Smooth muscle cell (in vitro differentiated cells): ENCODE data around the gene PRPF8. TPM values are rescaled to one million over a fixed set of nuclear protein-coding genes. Genes with fewer than 3 reads are reported as not detected.

Experiments
- DNase-seq: peaks from one replicate; lab custom pipeline; 2025; ENCODE audit not compliant: unreplicated experiment; lab: John Stamatoyannopoulos, UW
- H2AFZ ChIP-seq: fragments of 200-600 bp; sonication (generic); 2 replicates; pipeline ENCODE4 v1.6.0; 2016; ENCODE audit warnings: antibody characterized with exemption, low read depth, mild to moderate bottlenecking
- H3F3A ChIP-seq: fragments of 200-600 bp; sonication (generic); 2 replicates; pipeline ENCODE4 v1.6.0; 2017; ENCODE audit warnings: antibody characterized with exemption, low read depth
- H3K27ac ChIP-seq: fragments of 200-600 bp; sonication (generic); 2 replicates; pipeline ENCODE4 v1.5.1; 2016; ENCODE audit warnings: low read depth, mild to moderate bottlenecking
- H3K27me3 ChIP-seq: fragments of 200-600 bp; sonication (generic); 2 replicates; pipeline ENCODE4 v1.6.1; 2016; ENCODE audit warnings: low read depth, mild to moderate bottlenecking
- H3K36me3 ChIP-seq: fragments of 200-600 bp; sonication (generic); 2 replicates; pipeline ENCODE4 v1.5.1; 2016; ENCODE audit warnings: low read depth
- H3K4me1 ChIP-seq: fragments of 200-600 bp; sonication (generic); 2 replicates; pipeline ENCODE4 v1.5.1; 2016; ENCODE audit warnings: low read depth
- H3K4me2 ChIP-seq: fragments of 200-600 bp; sonication (generic); 2 replicates; pipeline ENCODE4 v1.6.0; 2016; ENCODE audit warnings: mild to moderate bottlenecking
- H3K4me3 ChIP-seq: fragments of 200-600 bp; sonication (generic); 2 replicates; pipeline ENCODE4 v1.5.1; 2016; ENCODE audit warnings: mild to moderate bottlenecking
- H3K79me2 ChIP-seq: fragments of 200-600 bp; sonication (generic); 2 replicates; pipeline ENCODE4 v1.6.0; 2016; ENCODE audit warnings: low read depth, mild to moderate bottlenecking
- H3K9ac ChIP-seq: fragments of 200-600 bp; sonication (generic); 2 replicates; pipeline ENCODE4 v1.6.0; 2016; ENCODE audit warnings: low read depth
- H3K9me3 ChIP-seq: fragments of 200-600 bp; sonication (generic); replicated peaks from 2 replicates; pipeline ENCODE4 v1.5.1; 2016; ENCODE audit warnings: low read depth
- H4K20me1 ChIP-seq: fragments of 200-600 bp; sonication (generic); 2 replicates; pipeline ENCODE4 v1.6.0; 2016; ENCODE audit warnings: low read depth
- WGBS: methylation state at CpG from one replicate; pipeline ENCODE4 v1.1.7; 2016; ENCODE audit warnings: low lambda C conversion rate; 5-methylcytosine and 5-hydroxymethylcytosine counted together
- polyA plus RNA-seq: library from polyadenylated mRNA; unstranded; fragments of >200 nt; fragmentation: Nextera tagmentation; extraction: Ambion mirVana; gene quantifications from 2 replicates; pipeline ENCODE4 v1.2.1, GENCODE V29; 2016
- total RNA-seq: library from RNA; depleted of rRNA; stranded (reverse); fragments of >200 nt; gene quantifications from 2 replicates; pipeline ENCODE4 v1.2.3, GENCODE V29; 2014
- TF ChIP-seq, protein P1 (sequence below): fragments of 200-600 bp; sonication (generic); IDR thresholded peaks from 2 replicates; pipeline ENCODE4 v1.5.1; 2017; ENCODE audit warnings: borderline replicate concordance, mild to moderate bottlenecking, antibody characterized with exemption; ENCODE audit not compliant: insufficient read depth, poor library complexity, severe bottlenecking

The PRPF8 gene
- total and polyA plus RNA-seq, 2 experiments from 2014 or later, result 99.7 to 129 TPM

GRCh38 chr17:1638171-1638590 is 46.5 kb downstream of the PRPF8 start:
- Histone ChIP-seq H2AFZ (no peak overlapping the region), H3K4me3 (no peak overlapping the region), H3K36me3 (no peaks in the 10 kb centered on the region), H4K20me1 (no peaks in the 10 kb centered on the region), H3K4me2 (no peak overlapping the region), H3K27ac (no peak overlapping the region), H3K9me3 (no peaks in the 10 kb centered on the region), H3K9ac (no peak overlapping the region), H3F3A (no peaks in the 10 kb centered on the region), H3K4me1 (peaks cover 7% of the 10 kb centered on the region), H3K79me2 (no peaks in the 10 kb centered on the region), H3K27me3 (no peaks in the 10 kb centered on the region)
- WGBS, result 80% methylated on average over 17 of the region's 17 CpGs
- no peak for DNase-seq
- TF ChIP-seq, protein P1, sequence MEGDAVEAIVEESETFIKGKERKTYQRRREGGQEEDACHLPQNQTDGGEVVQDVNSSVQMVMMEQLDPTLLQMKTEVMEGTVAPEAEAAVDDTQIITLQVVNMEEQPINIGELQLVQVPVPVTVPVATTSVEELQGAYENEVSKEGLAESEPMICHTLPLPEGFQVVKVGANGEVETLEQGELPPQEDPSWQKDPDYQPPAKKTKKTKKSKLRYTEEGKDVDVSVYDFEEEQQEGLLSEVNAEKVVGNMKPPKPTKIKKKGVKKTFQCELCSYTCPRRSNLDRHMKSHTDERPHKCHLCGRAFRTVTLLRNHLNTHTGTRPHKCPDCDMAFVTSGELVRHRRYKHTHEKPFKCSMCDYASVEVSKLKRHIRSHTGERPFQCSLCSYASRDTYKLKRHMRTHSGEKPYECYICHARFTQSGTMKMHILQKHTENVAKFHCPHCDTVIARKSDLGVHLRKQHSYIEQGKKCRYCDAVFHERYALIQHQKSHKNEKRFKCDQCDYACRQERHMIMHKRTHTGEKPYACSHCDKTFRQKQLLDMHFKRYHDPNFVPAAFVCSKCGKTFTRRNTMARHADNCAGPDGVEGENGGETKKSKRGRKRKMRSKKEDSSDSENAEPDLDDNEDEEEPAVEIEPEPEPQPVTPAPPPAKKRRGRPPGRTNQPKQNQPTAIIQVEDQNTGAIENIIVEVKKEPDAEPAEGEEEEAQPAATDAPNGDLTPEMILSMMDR, result no peak

DNA sequence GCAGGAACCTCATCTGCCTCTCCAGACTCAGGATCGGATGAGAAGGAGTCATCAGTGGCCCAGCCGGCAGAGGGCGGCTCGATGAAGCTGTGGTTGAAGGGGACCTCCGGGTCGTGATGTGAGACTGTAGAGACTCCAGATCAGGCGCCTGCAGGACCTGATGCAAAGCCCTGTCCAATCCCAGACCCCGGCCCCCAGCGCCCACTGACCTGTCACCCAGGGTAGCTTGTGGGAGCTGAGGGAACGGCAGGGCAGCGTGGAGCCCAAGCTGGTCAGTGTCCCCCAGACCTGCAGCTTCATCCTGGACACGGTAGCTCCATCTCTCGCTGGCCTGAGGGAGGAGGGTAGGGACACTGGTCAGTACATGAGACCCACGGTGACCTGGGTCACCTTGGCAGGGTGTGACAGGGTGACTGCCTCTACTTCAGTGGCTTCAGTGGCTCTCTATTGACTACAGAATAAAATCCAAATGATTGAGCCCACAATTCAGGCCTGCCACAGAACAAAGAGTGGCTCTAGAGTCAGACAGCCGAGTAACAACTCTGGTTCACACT is 47.9 kb downstream of the PRPF8 start:
- no peaks in the 10 kb centered on the region for H3K79me2 ChIP-seq
- H3K27me3 ChIP-seq, result no peaks in the 10 kb centered on the region
- no peak for DNase-seq
- no peaks in the 10 kb centered on the region for H3K9me3 ChIP-seq
- H3K4me2 ChIP-seq, result no peak overlapping the region
- no peak overlapping the region for H3K27ac ChIP-seq
- H3K4me1 ChIP-seq, result peaks cover 7% of the 10 kb centered on the region
- H3K4me3 ChIP-seq, result no peak overlapping the region
- H3F3A ChIP-seq, result no peaks in the 10 kb centered on the region
- no peaks in the 10 kb centered on the region for H3K36me3 ChIP-seq
- TF ChIP-seq, protein P1, result no peak
- H2AFZ ChIP-seq, result no peak overlapping the region
- no peaks in the 10 kb centered on the region for H4K20me1 ChIP-seq
- no peak overlapping the region for H3K9ac ChIP-seq
- WGBS, result 85% methylated on average over 15 of the region's 15 CpGs

- no peak for DNase-seq
- H2AFZ ChIP-seq, result no peak overlapping the region
- H3K79me2 ChIP-seq, result no peaks in the 10 kb centered on the region
- H4K20me1 ChIP-seq, result no peaks in the 10 kb centered on the region
- no peaks in the 10 kb centered on the region for H3K9me3 ChIP-seq
- peaks cover 7% of the 10 kb centered on the region for H3K4me1 ChIP-seq
- no peaks in the 10 kb centered on the region for H3K36me3 ChIP-seq
- no peak overlapping the region for H3K27ac ChIP-seq
- no peak overlapping the region for H3K4me2 ChIP-seq
- 66% methylated on average over 10 of the region's 10 CpGs for WGBS
- no peak overlapping the region for H3K4me3 ChIP-seq
- no peaks in the 10 kb centered on the region for H3F3A ChIP-seq
- TF ChIP-seq, protein P1, result no peak
- no peaks in the 10 kb centered on the region for H3K27me3 ChIP-seq
- H3K9ac ChIP-seq, result no peak overlapping the region
These were observed 48.8 kb downstream of the PRPF8 start for GRCh38 chr17:1635675-1636465.
